Heart right ventricle (tissue), 16 donors: ENCODE measurements around the gene ARHGAP23. TPM values are rescaled to one million over a fixed set of nuclear protein-coding genes. Genes with fewer than 3 reads are reported as not detected.
A peak's percentile ranks its signal among the peaks of the same experiment; 100 is the strongest.

Experiments
- ATAC-seq, 8 donors: fragments of 200-7000 bp; cut with Tn5 transposase; one replicate each; pipeline ENCODE4 v1.9.1; 2020; ENCODE audit warnings: mild to moderate bottlenecking in 8 of 8, moderate library complexity in 8 of 8, moderate number of reproducible peaks in 1 of 8
- DNase-seq, 2 donors: peaks; one replicate each; pipeline ENCODE4 v3.0.0-alpha.2; 2020
- H3K27ac ChIP-seq, 10 donors: fragments of 200-600 bp; sonication (generic) in 2 of 10; one replicate each; pipeline versions ENCODE4 v1.5.0 to v1.8.0; 2020 to 2022; ENCODE audit warnings: mild to moderate bottlenecking in 3 of 10
- H3K27me3 ChIP-seq, 7 donors: fragments of 200-600 bp; one replicate each; pipeline ENCODE4 v1.8.0; 2021 to 2022; ENCODE audit warnings: mild to moderate bottlenecking in 2 of 7
- H3K36me3 ChIP-seq, 9 donors: fragments of 200-600 bp; sonication (generic) in 1 of 9; one replicate each; pipeline versions ENCODE4 v1.5.0 to v1.8.0; 2020 to 2022; ENCODE audit warnings: mild to moderate bottlenecking in 2 of 9
- H3K4me1 ChIP-seq, 9 donors: fragments of 200-600 bp; sonication (generic) in 1 of 9; one replicate each; pipeline versions ENCODE4 v1.5.0 to v1.8.0; 2020 to 2022; ENCODE audit warnings: mild to moderate bottlenecking in 4 of 9
- H3K4me3 ChIP-seq, 10 donors: fragments of 200-600 bp; sonication (generic) in 2 of 10; one replicate each; pipeline versions ENCODE4 v1.5.0 to v1.8.0; 2020 to 2022; ENCODE audit warnings: mild to moderate bottlenecking in 7 of 10, moderate library complexity in 2 of 10
- H3K9me3 ChIP-seq, 11 donors: fragments of 200-600 bp in 10 of 11; sonication (generic) in 2 of 11; one replicate each; pipeline versions ENCODE4 v1.5.0 to v1.8.0; 2013 to 2022; ENCODE audit warnings: mild to moderate bottlenecking in 2 of 11, control low read depth in 1 of 11, moderate library complexity in 1 of 11
- WGBS, 2 donors: extraction: QIAGEN DNeasy Blood & Tissue Kit; methylation state at CpG; one replicate each; pipeline ENCODE4 v1.1.7; 2013; ENCODE audit warnings: inconsistent platforms in 1 of 2; 5-methylcytosine and 5-hydroxymethylcytosine counted together
- intact Hi-C, 10 donors: fragments of 100-400 bp; cut with DNase I; formaldehyde crosslinking; loops; one replicate each; pipeline versions ENCODE4 v1.11.1 to v1.14.2; 2022
- polyA plus RNA-seq, 2 donors: library from polyadenylated mRNA; stranded (reverse); fragments of 200-250 nt; gene quantifications; one replicate each; pipeline ENCODE4 v1.2.3, GENCODE V29; 2013
- total RNA-seq, 10 donors: library from RNA; stranded (reverse); fragmentation: NEBNext Ultra II Directional in 3 of 10; extraction: Animal tissue kit (Norgen Biotek cat#: 25700) in 3 of 10; gene quantifications; one replicate each; pipeline versions ENCODE4 v1.2.1 to v1.2.4, GENCODE V29; 2021 to 2023
- TF ChIP-seq, protein P1 (sequence below), 9 donors: fragments of 200-600 bp; sonication (generic) in 2 of 9; IDR thresholded peaks; one replicate each; pipeline versions ENCODE4 v1.5.0 to v1.8.0; 2021 to 2022; ENCODE audit warnings: antibody characterized with exemption in 9 of 9, mild to moderate bottlenecking in 5 of 9, moderate library complexity in 1 of 9
- donor health status: Arrhythmogenic right ventricular cardiomyopathy.
- donor health status: ischemic (EF 13 %, LVEDD 7.1; RV severe dilation, severe dysfunction).
- donor health status: healthy with polysubstance abuse.
- donor health status: DM: no; HTN: yes; CAD: no.
- donor health status: DM: no; HTN: no; CAD: no.
- donor health status: ischemic (EF 25% LVEDD 6.9; RV normal size, moderate dysfunction).
- donor health status: ischemic (EF 25% LVEDD 5.7; RV mildly dilated, moderate dysfunction).
- donor health status: healthy.
- donor health status: DM: yes; HTN: yes; CAD: no.
- donor health status: Ischemic cardiomyopathy.
- donor health status: ischemic (EF 35%, LVEDD 5.7; RV mildly dilated, moderate dysfunction).
- donor health status: nonischemic (EF 11% LVEDD 7.7; RV severe dilation, severe dysfunction).
- donor health status: DM: yes; HTN: yes; CAD: no.
- donor health status: PGD.
- donor health status: ischemic (EF 29% LVEDD 5.4; RV normal size, mild dysfunction).
- donor health status: nonischemic (EF 23%, LVEDD 6.1; RV moderate dilation, normal function).

ARHGAP23 gene
- total and polyA plus RNA-seq, 12 donors, result 31.5 to 78.4 (median 63.1) TPM

DNA sequence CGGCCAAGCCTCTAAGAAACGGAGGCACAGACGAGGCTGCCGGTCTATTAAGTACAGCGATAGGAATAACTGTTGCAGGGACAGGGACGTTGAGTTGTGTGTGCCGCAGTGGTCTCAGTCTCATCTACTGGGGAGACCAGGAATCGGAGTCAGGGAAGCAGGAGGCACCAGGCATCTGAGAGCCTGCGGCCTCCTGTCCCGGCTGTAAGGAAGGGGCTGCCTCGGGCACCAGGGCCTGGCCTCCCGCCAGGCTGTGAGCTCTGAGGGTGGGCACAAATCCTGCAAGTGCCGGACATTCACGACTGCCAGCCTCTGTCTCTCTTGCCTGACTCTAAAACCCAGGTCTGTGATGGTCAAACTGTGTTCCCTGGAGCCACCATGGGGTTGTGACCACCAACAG is 76.0 kb downstream of the ARHGAP23 start:
- ATAC-seq (no peak), DNase-seq (no peak)
- Histone ChIP-seq H3K4me1 (peaks cover 0 to 3% (median 0%) of the 10 kb centered on the region in 9 donors), H3K27me3 (peaks cover 0 to 3% (median 0%) of the 10 kb centered on the region in 7 donors), H3K4me3 (no peak overlapping the region), H3K27ac (no peak overlapping the region), H3K36me3 (peaks cover 0 to 90% (median 59%) of the 10 kb centered on the region in 9 donors), H3K9me3 (no peaks in the 10 kb centered on the region)
- TF ChIP-seq, protein P1, sequence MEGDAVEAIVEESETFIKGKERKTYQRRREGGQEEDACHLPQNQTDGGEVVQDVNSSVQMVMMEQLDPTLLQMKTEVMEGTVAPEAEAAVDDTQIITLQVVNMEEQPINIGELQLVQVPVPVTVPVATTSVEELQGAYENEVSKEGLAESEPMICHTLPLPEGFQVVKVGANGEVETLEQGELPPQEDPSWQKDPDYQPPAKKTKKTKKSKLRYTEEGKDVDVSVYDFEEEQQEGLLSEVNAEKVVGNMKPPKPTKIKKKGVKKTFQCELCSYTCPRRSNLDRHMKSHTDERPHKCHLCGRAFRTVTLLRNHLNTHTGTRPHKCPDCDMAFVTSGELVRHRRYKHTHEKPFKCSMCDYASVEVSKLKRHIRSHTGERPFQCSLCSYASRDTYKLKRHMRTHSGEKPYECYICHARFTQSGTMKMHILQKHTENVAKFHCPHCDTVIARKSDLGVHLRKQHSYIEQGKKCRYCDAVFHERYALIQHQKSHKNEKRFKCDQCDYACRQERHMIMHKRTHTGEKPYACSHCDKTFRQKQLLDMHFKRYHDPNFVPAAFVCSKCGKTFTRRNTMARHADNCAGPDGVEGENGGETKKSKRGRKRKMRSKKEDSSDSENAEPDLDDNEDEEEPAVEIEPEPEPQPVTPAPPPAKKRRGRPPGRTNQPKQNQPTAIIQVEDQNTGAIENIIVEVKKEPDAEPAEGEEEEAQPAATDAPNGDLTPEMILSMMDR (IDR thresholded peaks at IDR 0.05), result no peak
- intact Hi-C loops, result no loop called here
- 82 to 86% methylated on average over 14 of the region's 14 CpGs for WGBS, 2 donors

DNA sequence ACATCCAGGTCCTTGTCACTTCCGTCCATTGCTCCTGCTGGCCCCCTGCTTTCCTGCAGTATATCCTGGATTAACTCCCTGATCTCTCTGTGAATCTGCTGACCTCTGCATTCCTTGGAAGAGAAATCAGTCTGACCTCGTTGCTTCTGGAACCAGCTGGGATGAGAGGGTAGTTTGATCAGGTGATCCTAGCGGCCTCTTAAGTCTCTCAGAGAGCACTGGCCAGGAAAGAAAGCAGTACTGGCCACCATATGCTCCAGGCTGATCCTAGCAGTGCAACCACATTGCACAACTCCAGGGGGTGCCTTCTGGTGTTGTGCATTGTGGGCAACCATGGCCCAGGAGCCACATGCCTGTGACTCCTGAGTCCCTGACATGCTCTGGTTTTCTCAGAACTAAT is 79.2 kb downstream of the ARHGAP23 start:
- Histone ChIP-seq H3K36me3 (peaks cover 0 to 66% (median 39%) of the 10 kb centered on the region in 9 donors), H3K27me3 (peaks cover 0 to 34% (median 0%) of the 10 kb centered on the region in 7 donors), H3K27ac (no peak overlapping the region), H3K4me3 (no peak overlapping the region), H3K4me1 (peaks cover 0 to 17% (median 12%) of the 10 kb centered on the region in 9 donors), H3K9me3 (no peaks in the 10 kb centered on the region)
- DNase-seq (no peak), ATAC-seq (no peak)
- WGBS, 2 donors, result 71 to 81% methylated on average over 3 of the region's 3 CpGs
- intact Hi-C loops, result loop anchor here in 1 of 10 donors (5.0 kb wide), 1 partner anchor 160 kb away; no protein-coding TSS in a partner anchor
- TF ChIP-seq, protein P1 (IDR thresholded peaks at IDR 0.05), result no peak

DNA sequence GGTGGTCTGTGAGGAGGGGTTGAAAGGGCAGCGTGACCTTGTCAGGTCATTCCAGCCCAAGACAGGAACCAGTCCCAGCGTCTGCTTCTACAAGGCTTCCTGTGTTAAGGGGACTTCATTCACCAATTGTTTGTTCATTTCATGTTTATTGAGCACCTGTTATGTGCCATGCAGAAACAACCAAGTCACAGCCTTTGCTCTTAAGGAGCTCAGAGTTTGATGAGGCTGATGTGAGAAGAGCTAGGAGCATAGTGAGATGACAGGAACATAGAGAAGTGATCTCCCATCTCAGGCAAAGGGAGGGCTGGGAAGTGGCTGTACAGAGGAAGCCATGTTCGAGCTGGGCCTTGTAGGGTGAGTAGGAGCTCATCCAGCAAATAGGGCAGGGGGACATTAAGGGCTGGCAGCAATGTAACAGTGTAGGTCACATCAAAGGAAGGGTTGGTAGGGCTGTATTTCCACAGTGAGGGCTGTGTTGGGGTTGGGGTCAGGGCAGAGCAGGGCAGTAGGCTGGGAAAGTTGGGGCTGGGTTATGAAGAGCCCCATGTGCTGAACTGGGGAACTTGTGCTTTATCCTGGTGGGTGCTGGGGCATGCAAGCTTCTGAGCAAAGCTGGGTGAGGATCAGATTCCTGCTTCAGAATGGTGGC is 79.8 kb downstream of the ARHGAP23 start:
- no peaks in the 10 kb centered on the region for H3K9me3 ChIP-seq
- 74 to 83% methylated on average over 3 of the region's 3 CpGs for WGBS, 2 donors
- TF ChIP-seq, protein P1 (IDR thresholded peaks at IDR 0.05), result no peak
- peaks cover 0 to 36% (median 0%) of the 10 kb centered on the region in 7 donors for H3K27me3 ChIP-seq
- peaks cover 0 to 60% (median 33%) of the 10 kb centered on the region in 9 donors for H3K36me3 ChIP-seq
- no peak overlapping the region for H3K4me3 ChIP-seq
- ATAC-seq, result no peak
- DNase-seq, result no peak
- H3K27ac ChIP-seq, result no peak overlapping the region
- H3K4me1 ChIP-seq, result peaks cover 0 to 17% (median 12%) of the 10 kb centered on the region in 9 donors
- intact Hi-C loops, result loop anchor here in 1 of 10 donors (5.0 kb wide), 1 partner anchor 159 kb away; no protein-coding TSS in a partner anchor

DNA sequence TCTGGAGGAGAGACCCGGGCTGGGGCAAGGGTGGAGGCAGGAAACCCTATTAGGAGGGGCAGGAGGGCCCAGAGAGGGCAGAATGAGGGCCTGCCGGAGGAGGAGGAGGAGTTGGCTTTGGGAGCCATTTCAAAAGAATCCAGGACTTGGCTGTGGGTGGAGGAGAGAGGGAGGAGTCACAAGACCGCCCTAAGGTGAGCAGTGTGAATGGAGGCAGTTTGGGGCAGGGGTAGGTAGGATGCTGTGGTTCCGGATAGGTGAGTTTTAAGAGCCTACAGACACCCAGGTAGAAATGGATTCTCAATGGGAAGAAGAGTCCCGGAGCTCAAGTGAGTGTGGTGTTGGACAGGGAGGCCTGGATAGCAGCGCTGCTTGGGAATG is 80.3 kb downstream of the ARHGAP23 start:
- TF ChIP-seq, protein P1 (IDR thresholded peaks at IDR 0.05), result no peak
- no peak for DNase-seq
- ATAC-seq, result peak in 1 of 8 donors; percentile 3
- H3K4me3 ChIP-seq, result no peak overlapping the region
- peaks cover 0 to 17% (median 12%) of the 10 kb centered on the region in 9 donors for H3K4me1 ChIP-seq
- H3K36me3 ChIP-seq, result peaks cover 0 to 55% (median 30%) of the 10 kb centered on the region in 9 donors
- no peak overlapping the region for H3K27ac ChIP-seq
- H3K9me3 ChIP-seq, result no peaks in the 10 kb centered on the region
- 80% methylated on average over 6 of the region's 6 CpGs for WGBS, 2 donors
- intact Hi-C loops, result loop anchor here in 1 of 10 donors (5.0 kb wide), 1 partner anchor 159 kb away; no protein-coding TSS in a partner anchor
- H3K27me3 ChIP-seq, result peaks cover 0 to 36% (median 0%) of the 10 kb centered on the region in 7 donors
